Stomach (tissue), 4 donors: ENCODE data around the gene FGF12.

Source experiments
- EP300 ChIP-seq: sonication (generic); formaldehyde crosslinking; IDR thresholded peaks from one replicate; pipeline ENCODE4 v1.6.1; 2017; ENCODE audit warnings: antibody characterized with exemption
- POLR2A ChIP-seq, 4 donors: fragments of 450-650 bp; IDR thresholded peaks; one replicate each; pipeline ENCODE4 v1.6.1; 2016; ENCODE audit warnings: antibody characterized with exemption in 4 of 4, control low read depth in 2 of 4, mild to moderate bottlenecking in 1 of 4, moderate library complexity in 1 of 4
- POLR2AphosphoS5 ChIP-seq, 3 donors: sonication (generic); formaldehyde crosslinking; IDR thresholded peaks; one replicate each; pipeline ENCODE4 v1.6.1; 2016; ENCODE audit warnings: antibody characterized with exemption in 3 of 3
- TF ChIP-seq, protein P1 (sequence below), 7 experiments: fragments of 450-650 bp in 4 of 7; fragments of 200-600 bp in 3 of 7; sonication (generic) in 3 of 7; IDR thresholded peaks; one replicate each; pipeline ENCODE4 v1.5.1; 2016 to 2019; ENCODE audit warnings: antibody characterized with exemption in 7 of 7, control low read depth in 2 of 7, mild to moderate bottlenecking in 1 of 7

DNA sequence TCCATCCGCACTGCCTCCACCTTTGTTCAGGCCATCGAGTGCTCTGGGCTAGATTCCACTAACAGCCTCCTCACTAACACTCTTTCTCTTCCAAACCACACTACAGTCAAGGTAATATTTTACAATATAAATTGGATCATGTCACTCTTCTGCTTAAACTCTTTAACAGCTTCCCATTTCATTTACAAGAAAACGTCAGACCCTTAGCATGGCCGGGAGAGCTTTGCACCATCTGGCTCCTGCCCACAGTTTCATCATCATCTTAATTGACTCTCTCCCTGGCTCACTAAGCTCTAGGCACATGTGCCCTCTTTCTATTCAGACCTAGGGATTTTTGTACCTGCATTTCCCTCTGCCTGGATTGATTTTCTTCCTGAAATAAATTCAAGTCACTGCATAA lies 354.7 kb downstream of the FGF12 start:
- no peak for TF ChIP-seq POLR2A (IDR thresholded peaks at IDR 0.05)
- TF ChIP-seq, protein P1, sequence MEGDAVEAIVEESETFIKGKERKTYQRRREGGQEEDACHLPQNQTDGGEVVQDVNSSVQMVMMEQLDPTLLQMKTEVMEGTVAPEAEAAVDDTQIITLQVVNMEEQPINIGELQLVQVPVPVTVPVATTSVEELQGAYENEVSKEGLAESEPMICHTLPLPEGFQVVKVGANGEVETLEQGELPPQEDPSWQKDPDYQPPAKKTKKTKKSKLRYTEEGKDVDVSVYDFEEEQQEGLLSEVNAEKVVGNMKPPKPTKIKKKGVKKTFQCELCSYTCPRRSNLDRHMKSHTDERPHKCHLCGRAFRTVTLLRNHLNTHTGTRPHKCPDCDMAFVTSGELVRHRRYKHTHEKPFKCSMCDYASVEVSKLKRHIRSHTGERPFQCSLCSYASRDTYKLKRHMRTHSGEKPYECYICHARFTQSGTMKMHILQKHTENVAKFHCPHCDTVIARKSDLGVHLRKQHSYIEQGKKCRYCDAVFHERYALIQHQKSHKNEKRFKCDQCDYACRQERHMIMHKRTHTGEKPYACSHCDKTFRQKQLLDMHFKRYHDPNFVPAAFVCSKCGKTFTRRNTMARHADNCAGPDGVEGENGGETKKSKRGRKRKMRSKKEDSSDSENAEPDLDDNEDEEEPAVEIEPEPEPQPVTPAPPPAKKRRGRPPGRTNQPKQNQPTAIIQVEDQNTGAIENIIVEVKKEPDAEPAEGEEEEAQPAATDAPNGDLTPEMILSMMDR (IDR thresholded peaks at IDR 0.05) = no peak
- no peak for TF ChIP-seq EP300
- TF ChIP-seq POLR2AphosphoS5 (IDR thresholded peaks at IDR 0.05) = no peak
